Occipital lobe (tissue), 2 donors: ENCODE data around the gene ALOX5AP. TPM values are rescaled to one million over a fixed set of nuclear protein-coding genes. Genes with fewer than 3 reads are reported as not detected.
"Not testable (repeated sequence)": the region's sequence is repeated elsewhere in the genome, so short reads cannot be mapped to it uniquely, and the experiment has no call there.

Experiments used
- DNase-seq: peaks from one replicate; lab custom pipeline; 2025; lab: John Stamatoyannopoulos, UW
- total RNA-seq: library from RNA; depleted of rRNA; stranded (reverse); fragments of >200 nt; gene quantifications from one replicate; pipeline ENCODE4 v1.2.3, GENCODE V29; 2014

Gene ALOX5AP
- total RNA-seq, 1 donor from 2014 or later = 2.5 TPM

GRCh38 chr13:30737511-30738337 lies 2.4 kb downstream of the ALOX5AP start:
- no peak for DNase-seq

- no peak for DNase-seq
Observed at GRCh38 chr13:30738526-30739236, 3.3 kb downstream of the ALOX5AP start.

GRCh38 chr13:30739237-30739528 lies 3.8 kb downstream of the ALOX5AP start:
- no peak for DNase-seq

- DNase-seq = no peak
Observed at GRCh38 chr13:30739761-30740642, 4.7 kb downstream of the ALOX5AP start.

GRCh38 chr13:30742901-30743300 lies 7.6 kb downstream of the ALOX5AP start:
- no peak for DNase-seq

GRCh38 chr13:30743319-30744055 lies 8.1 kb downstream of the ALOX5AP start:
- DNase-seq = no peak

- DNase-seq = no peak
Observed at GRCh38 chr13:30744056-30744680, 8.8 kb downstream of the ALOX5AP start.

GRCh38 chr13:30744681-30745077 lies 9.3 kb downstream of the ALOX5AP start:
- no peak for DNase-seq

GRCh38 chr13:30745906-30746686 lies 10.8 kb downstream of the ALOX5AP start:
- no peak for DNase-seq

- no peak for DNase-seq
Observed at GRCh38 chr13:30746791-30747190, 11.4 kb downstream of the ALOX5AP start.

- DNase-seq = not testable (repeated sequence)
Observed at GRCh38 chr13:30747845-30748244, 12.5 kb downstream of the ALOX5AP start.

GRCh38 chr13:30748717-30749116 lies 13.4 kb downstream of the ALOX5AP start:
- DNase-seq = no peak

GRCh38 chr13:30750036-30750435 lies 14.7 kb downstream of the ALOX5AP start:
- DNase-seq = no peak

GRCh38 chr13:30751183-30751933 lies 16.0 kb downstream of the ALOX5AP start:
- no peak for DNase-seq

GRCh38 chr13:30752201-30752797 lies 17.0 kb downstream of the ALOX5AP start:
- DNase-seq = no peak

- no peak for DNase-seq
Observed at GRCh38 chr13:30753030-30753616, 17.8 kb downstream of the ALOX5AP start.

- DNase-seq = no peak
Observed at GRCh38 chr13:30755678-30756077, 20.3 kb downstream of the ALOX5AP start.

- no peak for DNase-seq
Observed at GRCh38 chr13:30757026-30757742, 21.8 kb downstream of the ALOX5AP start.
